WTC11 (cell line): ENCODE results near the gene SHISA7. TPM values are rescaled to one million over a fixed set of nuclear protein-coding genes. Genes with fewer than 3 reads are reported as not detected.
A peak's percentile ranks its signal among the peaks of the same experiment; 100 is the strongest.

Source experiments
- ATAC-seq: fragments of 200-7000 bp; cut with Tn5 transposase; 2 replicates; pipeline ENCODE4 v1.10.0; 2021; ENCODE audit warnings: mild to moderate bottlenecking, moderate library complexity
- CTCF ChIA-PET: fragments of 300-600 bp; sonication (Branson Sonifier 250); formaldehyde crosslinking; loops from one replicate; lab custom pipeline; 2021; ENCODE audit warnings: antibody characterized with exemption; lab: Charles Lee
- POLR2A ChIA-PET: fragments of 350-600 bp; sonication (Branson Sonifier 250); formaldehyde crosslinking; loops from one replicate; lab custom pipeline; 2021; ENCODE audit warnings: antibody characterized with exemption; lab: Charles Lee
- DNase-seq: peaks from one replicate; pipeline ENCODE4 v3.0.0; 2021; ENCODE audit warnings: low spot score
- H3K27ac Mint-ChIP-seq: 2 replicates; pipeline ENCODE4 v1.8.0; 2021; ENCODE audit warnings: mixed read lengths
- H3K27me3 Mint-ChIP-seq: 2 replicates; pipeline ENCODE4 v1.8.0; 2021; ENCODE audit warnings: low read depth, mild to moderate bottlenecking, moderate library complexity, mixed read lengths
- H3K36me3 Mint-ChIP-seq: 2 replicates; pipeline ENCODE4 v1.8.0; 2021; ENCODE audit warnings: mixed read lengths
- H3K4me1 Mint-ChIP-seq: 2 replicates; pipeline ENCODE4 v1.8.0; 2022; ENCODE audit warnings: mixed read lengths
- H3K4me3 Mint-ChIP-seq: 2 replicates; pipeline ENCODE4 v1.8.0; 2021; ENCODE audit warnings: mild to moderate bottlenecking, moderate library complexity, mixed read lengths
- H3K9me3 Mint-ChIP-seq: 2 replicates; pipeline ENCODE4 v1.8.0; 2021; ENCODE audit warnings: mixed read lengths
- ATF2 ChIP-seq: sonication (generic); formaldehyde crosslinking; IDR thresholded peaks from 2 replicates; pipeline ENCODE4 v1.8.1; 2022; ENCODE audit warnings: low read depth, missing genetic modification reagents, borderline replicate concordance
- ATF3 ChIP-seq: sonication (generic); formaldehyde crosslinking; conservative IDR thresholded peaks from 2 replicates; pipeline ENCODE4 v1.8.1; 2022; ENCODE audit warnings: mild to moderate bottlenecking, missing genetic modification reagents
- ATF6 ChIP-seq: sonication (generic); formaldehyde crosslinking; IDR thresholded peaks from 2 replicates; pipeline ENCODE4 v1.8.1; 2023; ENCODE audit warnings: mild to moderate bottlenecking, missing genetic modification reagents
- CBFB ChIP-seq: sonication (generic); formaldehyde crosslinking; IDR thresholded peaks from 2 replicates; pipeline ENCODE4 v1.8.1; 2022; ENCODE audit warnings: mild to moderate bottlenecking, low read depth, missing genetic modification reagents
- E2F5 ChIP-seq: sonication (generic); formaldehyde crosslinking; IDR thresholded peaks from 2 replicates; pipeline ENCODE4 v1.8.1; 2022; ENCODE audit warnings: mild to moderate bottlenecking, moderate library complexity, missing genetic modification reagents
- ERG ChIP-seq: fragments of 250-450 bp; sonication (Bioruptor Pico); IDR thresholded peaks from 2 replicates; pipeline ENCODE4 v1.8.0; 2021; ENCODE audit warnings: mild to moderate bottlenecking
- ETV6 ChIP-seq: sonication (generic); formaldehyde crosslinking; IDR thresholded peaks from 2 replicates; pipeline ENCODE4 v1.8.1; 2022; ENCODE audit warnings: mild to moderate bottlenecking, missing genetic modification reagents
- HMGA2 ChIP-seq: fragments of 250-450 bp; sonication (Bioruptor Pico); IDR thresholded peaks from 2 replicates; pipeline ENCODE4 v1.4.0; 2021; ENCODE audit warnings: mild to moderate bottlenecking, moderate library complexity
- IRF2 ChIP-seq: sonication (generic); formaldehyde crosslinking; IDR thresholded peaks from 2 replicates; pipeline ENCODE4 v1.8.0; 2022; ENCODE audit warnings: low read depth, missing genetic modification reagents, borderline replicate concordance
- MLX ChIP-seq: sonication (generic); formaldehyde crosslinking; IDR thresholded peaks from 2 replicates; pipeline ENCODE4 v1.8.1; 2023; ENCODE audit warnings: mild to moderate bottlenecking, missing genetic modification reagents, moderate library complexity
- MYBL2 ChIP-seq: sonication (generic); formaldehyde crosslinking; IDR thresholded peaks from 2 replicates; pipeline ENCODE4 v1.8.1; 2023; ENCODE audit warnings: mild to moderate bottlenecking, moderate library complexity, missing genetic modification reagents
- NFATC4 ChIP-seq: fragments of 250-450 bp; sonication (Bioruptor Pico); IDR thresholded peaks from 2 replicates; pipeline ENCODE4 v1.9.0; 2021; ENCODE audit warnings: mild to moderate bottlenecking
- NR1H2 ChIP-seq: sonication (generic); formaldehyde crosslinking; IDR thresholded peaks from 2 replicates; pipeline ENCODE4 v1.9.0; 2021; ENCODE audit warnings: mild to moderate bottlenecking, moderate library complexity, missing genetic modification reagents
- PRRX2 ChIP-seq: fragments of 250-450 bp; sonication (Bioruptor Pico); IDR thresholded peaks from 2 replicates; pipeline ENCODE4 v1.8.0; 2021; ENCODE audit warnings: mild to moderate bottlenecking
- SMAD4 ChIP-seq: sonication (generic); formaldehyde crosslinking; IDR thresholded peaks from 2 replicates; pipeline ENCODE4 v1.8.0; 2022; ENCODE audit warnings: mild to moderate bottlenecking, missing genetic modification reagents
- SOX15 ChIP-seq: fragments of 250-450 bp; sonication (Bioruptor Pico); IDR thresholded peaks from 2 replicates; pipeline ENCODE4 v1.9.0; 2021; ENCODE audit warnings: mild to moderate bottlenecking
- TEAD1 ChIP-seq: sonication (generic); formaldehyde crosslinking; IDR thresholded peaks from 2 replicates; pipeline ENCODE4 v1.8.0; 2022; ENCODE audit warnings: mild to moderate bottlenecking, missing genetic modification reagents
- USF1 ChIP-seq: sonication (generic); formaldehyde crosslinking; IDR thresholded peaks from 2 replicates; pipeline ENCODE4 v1.8.0; 2022; ENCODE audit warnings: mild to moderate bottlenecking, missing genetic modification reagents
- ZMAT4 ChIP-seq: fragments of 250-450 bp; sonication (Bioruptor Pico); IDR thresholded peaks from 2 replicates; pipeline ENCODE4 v1.9.0; 2021; ENCODE audit warnings: mild to moderate bottlenecking
- ZNF121 ChIP-seq: sonication (generic); formaldehyde crosslinking; IDR thresholded peaks from 2 replicates; pipeline ENCODE4 v1.8.0; 2023; ENCODE audit warnings: missing genetic modification reagents
- ZNF219 ChIP-seq: sonication (generic); formaldehyde crosslinking; IDR thresholded peaks from 2 replicates; pipeline ENCODE4 v1.8.0; 2023; ENCODE audit warnings: missing genetic modification reagents, mild to moderate bottlenecking, borderline replicate concordance
- ZNF232 ChIP-seq: sonication (generic); formaldehyde crosslinking; IDR thresholded peaks from 2 replicates; pipeline ENCODE4 v1.8.0; 2022; ENCODE audit warnings: mild to moderate bottlenecking, missing genetic modification reagents
- total RNA-seq: library from RNA; stranded (reverse); gene quantifications from 3 replicates; pipeline ENCODE4 v1.2.3, GENCODE V29; 2021

SHISA7 gene
- total RNA-seq, 1 experiment from 2014 or later = 0.79 TPM

- TF ChIP-seq IRF2 (CRISPR knock-in tag) (no peak), ATF3 (no peak), ZMAT4 (CRISPR knock-in tag) (0 out of 2 replicates have a peak, but pooled peaks have one; percentile 58), NFATC4 (CRISPR knock-in tag) (0 out of 2 replicates have a peak, but pooled peaks have one; percentile 24), ETV6 (CRISPR knock-in tag) (peak; percentile 87), MYBL2 (peak; percentile 87)
- TF ChIP-seq, all 79 proteins: peak for 26
Observed at GRCh38 chr19:55461259-55461973, 18.3 kb upstream of the SHISA7 start, which contains the start of gene ISOC2 (continued).

GRCh38 chr19:55460670-55461258 is 17.7 kb upstream of the SHISA7 start:
- Mint-ChIP-seq H3K4me1 (peaks cover 40% of the 10 kb centered on the region), H3K36me3 (peaks cover 8% of the 10 kb centered on the region; the same call in 1 of the 2 replicates), H3K27ac (peak overlapping the region; percentile 93), H3K9me3 (no peaks in the 10 kb centered on the region), H3K4me3 (peak overlapping the region; percentile 84), H3K27me3 (peaks cover 13% of the 10 kb centered on the region)
- ChIA-PET POLR2A (no interaction called here), CTCF (interaction anchor here (2.7 kb wide), 1 partner anchor 44 kb away, joined by 19 read pairs; no protein-coding TSS in a partner anchor)
- peak; percentile 56 for ATAC-seq
- peak; percentile 97 for DNase-seq
- TF ChIP-seq ERG (no peak), ZNF121 (CRISPR knock-in tag) (no peak), HMGA2 (CRISPR knock-in tag) (no peak), SMAD4 (no peak), USF1 (CRISPR knock-in tag) (no peak), ZNF219 (CRISPR knock-in tag) (no peak), TEAD1 (no peak), MLX (CRISPR knock-in tag) (no peak), PRRX2 (CRISPR knock-in tag) (no peak), E2F5 (CRISPR knock-in tag) (no peak), ATF2 (CRISPR knock-in tag) (no peak), ZNF232 (no peak), ATF6 (no peak), SOX15 (CRISPR knock-in tag) (no peak), CBFB (CRISPR knock-in tag) (no peak), NR1H2 (CRISPR knock-in tag) (no peak)
- TF ChIP-seq, all 79 proteins: peak for 0
